ENCODE data around the gene HSBP1L1.

- TF ChIP-seq CTCF (IDR thresholded peaks at IDR 0.05), result no peak
- TF ChIP-seq POLR2A (IDR thresholded peaks at IDR 0.05), result no peak
Measured at GRCh38 chr18:79963658-79964329, 649 bp upstream of the HSBP1L1 start.

All from thyroid gland (tissue), 4 donors.